ENCODE data around the gene TMEM123.
A peak's percentile ranks its signal among the peaks of the same experiment; 100 is the strongest.

TMEM123 gene

GRCh38 chr11:102470251-102470650 lies 17.7 kb upstream of the TMEM123 start:
- DNase-seq: no peak

DNA sequence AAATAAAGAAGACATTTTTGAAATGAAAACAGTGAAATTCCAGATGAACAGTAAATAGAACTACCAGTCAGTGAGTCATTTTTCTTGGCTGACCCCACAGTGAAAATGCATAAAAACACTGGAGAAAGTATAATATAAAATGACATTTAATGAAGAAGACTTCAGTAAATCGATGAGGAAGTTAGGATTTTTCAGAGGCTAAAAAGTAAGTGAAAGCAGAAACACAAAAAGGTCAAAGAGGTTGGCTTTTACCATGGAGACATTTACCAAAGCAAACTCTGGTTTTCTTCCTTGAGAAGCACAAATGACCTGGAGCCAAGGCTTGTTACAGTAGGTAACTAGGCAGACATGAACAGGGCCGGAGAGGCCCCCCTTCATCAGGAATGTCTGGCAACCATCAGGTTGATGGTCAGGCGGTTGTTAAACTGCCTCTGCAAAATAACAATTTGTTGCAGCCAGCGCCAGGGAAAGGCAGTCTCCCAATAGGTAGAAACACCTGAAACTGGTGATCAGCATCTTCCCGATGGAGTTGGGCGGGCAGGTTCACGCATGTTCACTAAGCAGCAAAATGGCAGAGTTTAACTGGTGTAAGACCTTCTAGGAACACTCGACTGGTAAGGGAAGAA lies 16.7 kb upstream of the TMEM123 start:
- no peak for DNase-seq

GRCh38 chr11:102468616-102469195 lies 16.1 kb upstream of the TMEM123 start:
- no peak for DNase-seq

DNA sequence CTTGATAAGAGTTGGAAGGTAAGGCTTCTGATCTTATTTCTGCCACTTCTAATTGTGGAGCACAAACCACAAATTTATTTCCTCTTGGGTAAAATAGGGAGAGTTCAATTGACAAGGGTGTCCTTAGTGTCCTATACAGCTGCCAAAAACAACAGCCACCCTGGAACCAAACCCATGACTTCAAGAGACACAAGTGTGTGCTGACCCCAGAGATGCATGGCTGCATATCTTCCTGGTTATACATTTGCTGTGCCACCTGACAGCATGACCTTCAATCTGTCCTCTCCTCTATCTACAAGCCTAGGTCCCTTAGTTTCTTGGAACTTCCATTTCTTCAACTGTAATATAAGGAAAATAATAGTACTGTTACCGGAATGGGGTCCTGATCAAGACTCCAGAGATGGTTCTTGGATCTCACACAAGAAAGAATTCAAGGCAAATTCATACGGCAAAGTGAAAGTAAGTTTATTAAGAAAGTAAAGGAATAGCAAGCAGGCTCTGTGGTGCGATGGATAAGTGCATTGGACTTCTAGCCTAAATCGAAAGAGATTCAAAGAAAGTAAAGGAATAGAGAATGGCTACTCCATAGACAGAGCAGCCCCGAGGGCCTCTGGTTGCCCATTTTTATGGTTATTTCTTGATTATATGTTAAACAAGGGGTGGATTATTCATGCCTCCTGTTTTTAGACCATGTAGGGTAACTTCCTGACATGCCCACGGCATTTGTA lies 15.5 kb upstream of the TMEM123 start:
- no peak for DNase-seq

DNA sequence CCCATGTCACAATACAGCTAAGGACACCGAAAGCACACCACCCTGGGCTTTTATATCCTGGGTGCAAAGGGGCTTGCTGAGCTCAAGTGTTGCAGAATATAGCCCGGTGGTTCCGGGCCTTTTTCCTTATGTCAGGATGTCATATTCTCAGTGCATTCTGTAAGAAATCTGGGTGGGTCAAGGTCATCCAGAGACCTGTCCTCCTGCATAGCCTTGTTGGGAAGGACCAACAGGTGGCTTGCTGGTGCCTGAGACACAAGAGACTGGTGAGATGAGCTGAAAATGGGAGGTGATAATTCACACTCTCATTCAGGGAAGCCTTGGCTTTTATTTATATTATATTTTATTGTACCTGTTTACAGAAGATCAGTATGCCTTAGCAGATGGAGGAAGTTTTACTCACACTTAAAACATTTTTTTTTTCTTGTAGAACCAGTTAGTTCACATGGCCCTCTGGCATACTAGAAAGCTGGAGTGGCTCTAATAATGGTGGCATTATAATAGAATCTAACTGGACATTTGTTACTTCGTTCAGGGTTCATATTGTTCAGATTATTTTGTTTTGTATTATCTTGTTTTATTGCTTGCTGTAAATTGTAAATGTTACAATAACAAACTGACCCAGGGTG lies 14.6 kb upstream of the TMEM123 start:
- no peak for DNase-seq

DNA sequence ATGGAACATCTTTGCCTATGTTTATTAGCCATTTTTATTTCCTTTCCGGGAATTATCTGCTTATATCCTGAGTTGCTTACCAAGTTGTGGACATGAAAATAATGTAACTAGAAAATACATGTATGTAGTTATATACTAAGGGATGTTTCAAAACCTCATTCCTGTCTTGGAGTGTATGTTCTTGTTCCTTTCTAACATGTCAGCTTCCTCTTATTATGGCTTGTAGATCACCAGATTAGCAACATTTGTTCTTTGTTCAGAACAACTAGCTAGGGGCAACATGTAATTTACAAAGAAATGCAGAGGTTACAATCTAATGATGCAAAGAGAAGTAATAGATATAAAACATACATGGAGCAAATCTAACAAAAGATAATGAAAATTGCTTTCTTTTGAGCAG lies 13.1 kb upstream of the TMEM123 start:
- no peak for DNase-seq

- no peak for DNase-seq
Observed at GRCh38 chr11:102464859-102465500, 12.4 kb upstream of the TMEM123 start.

GRCh38 chr11:102464037-102464436 lies 11.5 kb upstream of the TMEM123 start:
- no peak for DNase-seq

GRCh38 chr11:102462610-102463009 lies 10.0 kb upstream of the TMEM123 start:
- no peak for DNase-seq

GRCh38 chr11:102459393-102459792 lies 6.8 kb upstream of the TMEM123 start:
- no peak for DNase-seq

DNA sequence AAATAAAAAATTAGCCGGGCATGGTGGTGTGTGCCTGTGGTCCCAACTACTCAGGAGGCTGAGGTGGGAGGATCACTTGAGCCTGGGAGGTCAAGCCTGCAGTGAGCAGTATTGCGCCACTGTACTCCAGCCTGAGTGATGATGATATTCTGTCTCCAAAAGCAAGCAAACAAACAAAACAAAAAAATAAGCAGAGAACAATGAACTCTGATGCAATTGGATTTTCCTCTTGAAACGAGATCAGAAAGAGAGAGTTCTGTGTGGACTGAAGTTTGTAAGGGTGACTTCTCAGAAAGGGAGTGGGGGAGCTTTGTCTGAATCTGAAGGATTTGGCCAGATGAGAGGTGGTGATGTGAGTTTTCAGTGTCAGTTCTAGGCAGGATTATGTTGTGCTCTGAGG lies 6.0 kb upstream of the TMEM123 start:
- no peak for DNase-seq

GRCh38 chr11:102457865-102458264 lies 5.3 kb upstream of the TMEM123 start:
- DNase-seq: no peak

DNA sequence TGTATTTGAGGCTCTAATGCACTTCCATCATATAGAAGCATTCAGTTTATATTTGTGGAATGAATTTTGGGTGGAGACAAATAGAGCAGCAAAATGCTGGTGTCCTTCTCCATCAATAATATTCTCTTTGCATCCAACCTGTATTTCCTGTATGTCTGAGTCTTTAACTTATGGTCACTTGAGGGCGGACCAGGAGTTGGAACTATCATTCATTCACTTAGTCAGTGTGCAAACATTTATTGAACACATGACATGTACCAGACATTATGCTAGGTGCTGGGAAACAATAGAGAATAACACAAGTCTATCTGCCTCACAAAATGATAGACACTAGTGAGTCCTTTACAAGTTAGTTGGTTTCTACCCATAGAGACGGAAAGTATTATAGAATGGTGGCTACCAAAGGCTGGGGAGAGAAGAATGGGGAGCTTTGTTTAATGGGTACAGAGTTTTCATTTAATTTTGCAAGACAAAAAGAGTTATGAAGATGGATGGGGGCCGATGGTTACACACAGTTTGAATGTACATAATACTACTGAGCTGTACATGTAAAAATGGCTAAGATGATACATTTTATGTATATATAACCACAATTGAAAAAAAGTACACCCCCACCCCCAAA lies 4.6 kb upstream of the TMEM123 start:
- no peak for DNase-seq

DNA sequence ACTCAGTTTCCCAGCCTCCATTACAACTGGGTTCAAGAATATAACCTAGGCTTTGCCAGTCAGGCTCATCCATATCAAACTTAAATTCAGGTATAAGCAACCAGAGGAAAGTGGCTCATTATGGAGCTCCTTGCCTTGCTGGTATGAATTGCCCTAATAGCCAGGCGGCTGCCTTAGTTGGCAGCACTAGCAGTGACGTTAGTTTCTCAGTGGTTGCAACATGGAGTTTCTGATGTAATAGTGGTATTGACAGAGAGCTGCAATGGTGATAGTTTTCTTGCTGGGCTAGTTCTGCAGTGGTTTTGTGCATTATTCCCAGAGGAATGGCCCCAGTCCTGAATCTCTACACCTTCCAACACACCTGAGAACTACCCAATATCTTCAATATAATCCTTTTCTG lies 3.8 kb upstream of the TMEM123 start:
- peak; percentile 23 for DNase-seq

DNA sequence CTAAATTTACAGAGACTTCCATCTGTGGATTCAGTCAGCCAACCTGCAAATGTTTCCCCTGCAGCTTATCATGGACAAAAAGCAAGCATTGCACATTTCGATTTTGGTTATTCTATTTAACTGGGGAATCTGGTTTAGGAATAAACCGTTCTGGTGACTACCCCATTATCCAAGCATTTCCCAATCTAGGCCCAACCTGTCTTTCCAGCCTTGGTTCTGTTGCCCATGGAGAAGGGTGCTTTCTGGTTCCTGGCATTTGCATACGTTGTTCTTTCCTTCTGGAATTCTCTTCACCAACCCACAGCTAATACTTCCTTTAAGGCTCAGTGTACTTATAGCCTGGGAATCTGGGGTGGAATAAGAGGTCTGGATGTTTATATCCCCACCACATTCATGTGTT lies 1.4 kb upstream of the TMEM123 start:
- no peak for DNase-seq

- no peak for DNase-seq
Observed at GRCh38 chr11:102453302-102453695, 734 bp upstream of the TMEM123 start.

DNA sequence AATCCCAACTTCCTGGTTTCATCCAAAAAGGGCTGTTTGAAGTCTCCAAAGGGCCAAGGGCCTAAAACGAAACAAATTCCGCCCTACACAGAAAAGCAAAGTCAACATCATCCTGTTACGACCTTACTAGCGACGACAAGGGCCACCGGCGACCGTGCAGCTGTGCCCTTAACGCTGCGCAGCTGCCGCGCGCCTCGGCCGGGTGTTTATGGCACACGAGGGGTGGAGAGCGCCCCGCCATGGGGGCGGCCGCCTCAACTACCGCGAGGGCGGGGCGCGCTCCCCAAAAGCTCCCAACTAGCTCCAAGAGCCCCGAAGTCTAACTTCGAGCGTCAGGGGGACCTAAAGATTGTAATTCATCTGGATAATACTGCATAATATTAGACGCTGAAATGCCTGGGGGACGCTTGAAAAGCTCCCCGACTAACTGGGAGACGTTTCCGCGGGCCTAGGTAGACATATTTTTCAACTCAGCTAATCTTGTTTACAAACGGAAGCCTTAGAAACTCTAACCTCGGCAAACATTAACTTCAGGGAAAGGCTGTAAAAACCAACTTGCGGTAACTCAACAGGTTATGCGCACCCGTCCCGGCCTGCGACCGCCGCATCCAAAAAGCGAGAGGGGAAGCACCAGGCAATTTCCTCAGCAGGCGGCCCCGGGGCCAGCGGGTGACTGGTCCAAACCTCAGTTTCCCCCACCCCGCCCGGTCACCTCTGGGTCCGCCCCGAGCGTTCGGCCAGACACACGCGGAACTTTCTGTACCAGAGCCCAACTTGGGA lies 694 bp downstream of the TMEM123 start:
- DNase-seq: no peak

- DNase-seq: no peak
Observed at GRCh38 chr11:102451041-102451680, 1.4 kb downstream of the TMEM123 start.

- no peak for DNase-seq
Observed at GRCh38 chr11:102449651-102450570, 2.7 kb downstream of the TMEM123 start.

- DNase-seq: peak; percentile 52
Observed at GRCh38 chr11:102448869-102449224, 3.7 kb downstream of the TMEM123 start.

Data from SIG-M5 (cell line).